Measurements from ENCODE around the gene KSR1.

DNA sequence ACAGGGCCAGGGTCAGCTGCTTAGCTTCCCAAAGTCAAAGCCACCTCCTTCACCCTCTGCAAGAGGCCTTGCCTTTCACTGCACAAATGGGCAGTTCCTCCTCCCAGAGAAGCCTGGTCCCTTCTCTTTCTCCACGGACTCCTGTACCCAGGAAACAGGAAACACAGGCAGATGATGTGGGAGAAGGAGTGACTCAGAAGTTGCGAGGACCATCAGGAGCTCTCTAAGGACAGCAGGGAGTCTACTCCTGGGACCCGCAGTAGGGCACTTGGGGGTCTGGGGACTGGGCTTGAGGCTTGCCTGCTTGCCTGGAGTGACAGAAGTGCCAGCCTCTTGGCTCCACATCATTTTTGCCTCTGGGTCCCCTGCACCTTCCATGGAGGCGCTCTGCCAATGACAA lies 47.4 kb upstream of the KSR1 start:
- TF ChIP-seq, protein P1, sequence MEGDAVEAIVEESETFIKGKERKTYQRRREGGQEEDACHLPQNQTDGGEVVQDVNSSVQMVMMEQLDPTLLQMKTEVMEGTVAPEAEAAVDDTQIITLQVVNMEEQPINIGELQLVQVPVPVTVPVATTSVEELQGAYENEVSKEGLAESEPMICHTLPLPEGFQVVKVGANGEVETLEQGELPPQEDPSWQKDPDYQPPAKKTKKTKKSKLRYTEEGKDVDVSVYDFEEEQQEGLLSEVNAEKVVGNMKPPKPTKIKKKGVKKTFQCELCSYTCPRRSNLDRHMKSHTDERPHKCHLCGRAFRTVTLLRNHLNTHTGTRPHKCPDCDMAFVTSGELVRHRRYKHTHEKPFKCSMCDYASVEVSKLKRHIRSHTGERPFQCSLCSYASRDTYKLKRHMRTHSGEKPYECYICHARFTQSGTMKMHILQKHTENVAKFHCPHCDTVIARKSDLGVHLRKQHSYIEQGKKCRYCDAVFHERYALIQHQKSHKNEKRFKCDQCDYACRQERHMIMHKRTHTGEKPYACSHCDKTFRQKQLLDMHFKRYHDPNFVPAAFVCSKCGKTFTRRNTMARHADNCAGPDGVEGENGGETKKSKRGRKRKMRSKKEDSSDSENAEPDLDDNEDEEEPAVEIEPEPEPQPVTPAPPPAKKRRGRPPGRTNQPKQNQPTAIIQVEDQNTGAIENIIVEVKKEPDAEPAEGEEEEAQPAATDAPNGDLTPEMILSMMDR (IDR thresholded peaks at IDR 0.05) = no peak
- no peak for TF ChIP-seq POLR2A (IDR thresholded peaks at IDR 0.05)
